Measurements from ENCODE around the gene PSAT1.

The PSAT1 gene

DNA sequence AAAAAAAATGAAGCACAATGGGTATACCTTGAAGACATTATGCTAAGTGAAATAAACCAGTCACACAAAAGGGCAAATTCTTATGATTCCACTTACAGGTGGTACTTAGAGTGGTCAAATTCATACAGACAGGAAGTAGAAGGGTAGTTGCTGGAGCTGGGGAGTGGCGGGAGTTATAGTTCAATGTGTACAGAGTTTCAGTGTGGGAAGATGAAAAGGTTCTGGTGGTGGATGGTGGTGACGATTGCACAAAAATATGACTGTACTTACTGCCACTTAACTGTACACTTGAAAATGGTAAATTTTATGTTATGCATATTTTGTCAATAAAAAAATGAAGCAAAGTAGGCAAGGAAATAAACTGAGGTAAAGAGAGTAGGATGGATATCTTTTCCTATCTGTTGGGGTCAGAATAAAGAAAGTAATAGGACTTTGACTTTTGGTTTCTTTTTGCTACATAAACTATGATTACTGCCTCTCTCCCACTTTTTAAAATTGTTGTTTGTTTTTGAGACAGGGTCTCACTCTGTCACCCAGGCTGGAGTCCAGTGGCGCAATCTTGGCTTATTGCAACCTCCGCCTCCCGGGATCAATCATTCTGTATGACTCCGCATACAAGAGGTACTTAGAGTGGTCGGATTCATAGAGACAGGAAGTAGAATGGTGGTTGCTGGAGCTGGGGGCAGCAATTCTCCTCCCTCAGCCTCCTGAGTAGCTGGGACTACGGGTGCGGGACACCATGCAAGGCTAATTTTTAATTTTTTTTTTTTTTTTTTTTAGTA is 4.0 kb upstream of the PSAT1 start:
- DNase-seq (ENCODE audit: low read depth in 2 of 2, low spot score in 1 of 2) = no peak

DNA sequence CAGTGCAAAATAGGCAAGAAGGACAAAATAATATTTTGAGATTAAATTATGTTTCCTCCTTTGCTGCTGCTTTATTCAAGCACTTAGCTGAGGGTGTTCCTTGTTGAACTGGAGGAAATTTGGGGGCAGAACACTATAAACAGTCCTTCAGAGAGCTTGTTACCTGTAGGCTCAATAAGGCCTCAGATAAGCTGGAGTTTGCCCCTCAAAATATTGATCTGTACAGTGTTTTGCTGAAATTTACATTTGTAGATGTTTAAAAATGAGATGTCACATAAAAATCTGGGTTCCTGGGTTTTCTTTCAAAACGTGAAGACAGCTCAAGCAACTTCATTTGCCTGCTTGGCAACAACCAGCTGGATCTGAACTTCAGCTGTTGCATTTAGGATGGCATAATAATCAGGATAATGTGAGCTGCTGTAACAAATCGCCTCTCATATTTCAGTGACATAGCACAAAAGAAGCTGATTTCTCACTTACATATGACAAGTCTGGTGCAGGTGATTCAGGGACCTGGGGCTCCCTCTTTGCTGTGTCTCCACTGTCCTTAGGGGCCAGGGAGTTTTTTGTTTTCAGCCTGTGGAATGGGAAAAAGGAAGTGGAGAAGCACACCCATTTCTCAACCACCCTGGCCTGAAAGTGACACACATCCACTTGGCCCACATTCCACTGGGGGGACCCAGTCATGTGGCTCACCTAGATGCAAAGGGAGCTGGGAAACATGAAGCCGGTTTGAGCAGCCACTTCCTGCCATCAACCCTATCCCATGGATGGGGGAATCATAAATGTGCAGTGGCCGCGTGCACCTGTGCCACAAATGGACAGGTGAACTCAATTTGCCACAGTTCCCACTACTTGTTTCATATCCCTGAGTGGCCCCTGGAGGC is 2.4 kb upstream of the PSAT1 start:
- no peak for DNase-seq (ENCODE audit: low read depth in 2 of 2, low spot score in 1 of 2)

GRCh38 chr9:78295177-78295575 is 1.7 kb upstream of the PSAT1 start:
- DNase-seq (ENCODE audit: low read depth in 2 of 2, low spot score in 1 of 2) = no peak

DNA sequence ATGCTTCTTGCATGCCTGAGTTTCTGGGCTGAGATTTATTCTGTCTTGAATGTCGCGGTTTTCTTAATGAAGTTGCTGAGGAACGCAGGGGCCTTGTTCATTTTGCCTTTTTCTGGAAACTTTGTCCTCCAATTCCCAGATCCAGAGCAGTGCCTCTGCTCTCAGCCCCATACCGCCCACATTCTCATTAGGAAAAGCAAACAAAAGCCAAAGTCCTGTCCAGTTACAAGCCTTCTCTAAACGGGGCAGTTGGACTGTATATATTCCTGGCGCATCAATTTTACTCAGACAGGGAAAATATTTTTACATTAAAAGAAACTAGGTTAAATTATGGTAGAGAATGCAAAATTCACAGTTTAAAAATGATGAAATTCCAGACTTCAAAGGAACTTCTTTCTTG is 1.2 kb upstream of the PSAT1 start:
- DNase-seq (ENCODE audit: low read depth in 2 of 2, low spot score in 1 of 2) = no peak

DNA sequence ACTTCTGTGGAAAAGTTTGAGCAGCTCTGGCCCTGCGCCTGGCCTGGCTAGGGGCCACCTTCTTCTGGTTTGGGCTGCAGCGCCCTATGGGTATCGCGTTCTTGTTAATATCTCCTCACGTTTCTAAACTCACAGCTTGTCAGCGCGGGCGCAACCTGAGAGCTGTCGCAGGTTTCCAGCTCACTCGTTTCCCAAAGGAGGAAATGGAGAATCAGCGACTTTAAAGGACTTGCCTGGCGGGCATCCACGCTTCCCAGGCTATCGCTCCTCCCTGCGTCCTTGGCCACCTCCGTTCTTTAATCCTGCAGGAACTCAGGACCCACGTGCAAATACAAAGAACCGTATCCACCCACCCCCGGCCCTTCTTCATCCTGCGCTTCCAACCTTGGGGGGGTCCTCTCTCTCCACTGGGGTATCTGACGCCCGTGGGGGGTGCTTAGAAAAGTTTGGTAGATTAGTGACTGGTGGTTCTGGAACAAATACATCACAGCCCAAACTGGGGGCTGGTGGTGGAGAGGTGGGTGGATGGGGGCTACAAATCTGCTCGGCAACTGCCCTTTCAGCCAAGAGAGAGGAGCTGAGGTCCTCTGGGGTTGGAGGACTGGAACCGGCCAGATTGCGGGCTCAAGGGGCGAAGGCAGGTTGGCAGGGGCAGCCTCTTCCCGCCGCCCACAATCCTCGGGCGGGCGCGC is 578 bp upstream of the PSAT1 start:
- DNase-seq (ENCODE audit: low read depth in 2 of 2, low spot score in 1 of 2) = no peak

- DNase-seq (ENCODE audit: low read depth in 2 of 2, low spot score in 1 of 2) = no peak
Measured at GRCh38 chr9:78297672-78297961, 692 bp downstream of the PSAT1 start.

- DNase-seq (ENCODE audit: low read depth in 2 of 2, low spot score in 1 of 2) = no peak
Measured at GRCh38 chr9:78298046-78298765, 1.3 kb downstream of the PSAT1 start.

- no peak for DNase-seq (ENCODE audit: low read depth in 2 of 2, low spot score in 1 of 2)
Measured at GRCh38 chr9:78300209-78300608, 3.3 kb downstream of the PSAT1 start.

DNA sequence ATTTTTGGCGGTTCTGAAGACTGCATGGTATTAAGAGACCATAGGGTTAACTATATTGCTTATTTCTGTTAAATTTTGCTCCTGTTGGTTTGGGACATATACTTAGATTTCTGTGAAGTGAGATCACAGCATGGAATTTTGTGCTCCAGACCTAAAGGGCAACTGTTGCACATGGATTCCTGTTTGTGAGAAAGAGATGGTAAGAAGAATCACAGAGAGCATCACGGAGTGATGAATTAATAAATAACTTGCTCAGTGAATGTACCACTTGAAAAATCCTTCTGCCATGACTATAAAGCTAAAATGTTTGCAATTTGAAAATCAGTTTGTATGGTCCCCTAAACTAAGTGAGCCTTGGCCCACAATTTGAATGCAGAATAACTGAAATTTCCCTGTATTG is 4.5 kb downstream of the PSAT1 start:
- no peak for DNase-seq (ENCODE audit: low read depth in 2 of 2, low spot score in 1 of 2)

DNA sequence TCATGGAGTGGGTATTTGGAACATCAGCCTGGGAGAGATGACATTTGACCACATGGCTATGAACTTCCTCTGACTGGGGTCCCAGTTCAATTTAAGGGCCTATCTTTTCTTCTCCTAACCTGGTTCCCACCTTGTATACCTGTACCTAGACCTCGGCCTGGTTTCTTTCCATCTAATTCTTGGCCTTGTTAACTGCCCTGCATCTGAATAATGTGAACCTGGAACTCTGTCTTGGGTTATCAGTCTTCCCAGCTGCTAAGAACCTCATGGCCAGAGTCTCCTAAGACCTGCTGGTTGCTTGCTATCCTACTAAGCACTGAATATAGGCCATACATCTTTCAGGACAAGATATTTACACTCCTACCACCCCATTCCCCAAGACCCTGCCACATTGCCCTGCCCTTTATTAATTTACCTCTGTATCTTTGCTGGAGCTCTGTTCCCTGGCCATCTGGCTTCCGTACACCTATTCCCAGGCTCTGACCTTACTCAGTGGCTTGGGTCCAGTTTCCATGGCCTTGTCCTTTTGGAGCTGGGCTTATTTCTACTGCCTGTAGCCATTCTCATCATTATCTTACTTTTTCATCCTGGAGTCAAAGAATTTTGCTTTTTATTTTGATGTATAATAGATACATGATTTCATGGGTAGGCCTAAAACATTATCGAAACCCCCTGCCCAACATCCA is 6.6 kb downstream of the PSAT1 start:
- no peak for DNase-seq (ENCODE audit: low read depth in 2 of 2, low spot score in 1 of 2)

DNA sequence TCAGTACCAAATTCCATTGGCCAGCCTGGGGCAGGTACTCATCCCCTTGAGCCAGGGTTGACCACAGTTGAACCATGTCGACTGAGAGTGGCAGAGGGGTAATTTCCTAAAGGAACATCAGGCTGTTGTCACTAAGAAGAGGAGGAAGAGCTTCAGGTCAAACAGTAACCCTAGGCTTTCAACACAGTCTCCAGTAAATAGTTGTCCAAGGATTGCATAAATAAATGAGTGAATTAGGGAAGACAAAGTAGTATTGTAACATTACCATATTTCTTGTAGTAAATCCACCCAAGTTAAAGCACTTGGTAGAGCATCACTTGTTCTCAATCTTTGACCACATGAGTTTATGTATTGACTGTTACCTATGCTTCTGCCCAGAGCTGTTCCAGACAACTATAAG is 7.4 kb downstream of the PSAT1 start:
- DNase-seq (ENCODE audit: low read depth in 2 of 2, low spot score in 1 of 2) = no peak

DNA sequence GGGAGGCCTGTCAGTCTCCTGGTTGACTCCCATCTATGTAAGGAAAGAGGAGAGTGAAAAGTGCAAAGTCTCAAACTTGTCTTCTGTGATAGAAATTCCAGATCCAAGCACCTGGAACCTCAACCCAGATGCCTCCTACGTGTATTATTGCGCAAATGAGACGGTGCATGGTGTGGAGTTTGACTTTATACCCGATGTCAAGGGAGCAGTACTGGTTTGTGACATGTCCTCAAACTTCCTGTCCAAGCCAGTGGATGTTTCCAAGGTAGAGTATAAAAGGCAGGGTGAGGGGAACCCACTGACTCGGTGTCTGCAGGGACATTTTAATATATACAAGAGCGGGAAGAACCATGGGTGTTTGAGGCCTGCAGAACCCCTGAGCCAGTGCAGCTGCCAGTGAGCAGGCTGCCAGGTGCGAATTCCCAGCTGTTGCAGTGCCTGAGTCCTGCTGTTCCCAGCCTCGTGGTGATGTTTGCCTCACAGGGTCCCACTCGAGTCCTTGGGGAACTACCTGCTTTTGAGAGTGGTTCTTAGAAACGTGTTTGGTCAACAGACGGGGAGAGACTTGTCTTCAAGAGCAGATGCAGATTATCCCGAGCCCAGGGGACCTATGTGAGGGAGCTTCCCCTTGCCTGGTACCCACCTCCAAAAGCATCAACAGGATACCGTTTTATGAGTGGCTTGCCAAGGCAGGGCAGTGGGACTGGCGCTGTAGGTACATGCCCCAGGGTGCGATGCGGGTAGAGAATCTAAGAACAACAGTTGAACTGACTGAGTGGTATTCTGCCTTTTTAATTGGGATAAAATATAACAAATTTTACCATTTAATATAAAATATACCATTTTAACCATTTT is 9.5 kb downstream of the PSAT1 start:
- no peak for DNase-seq (ENCODE audit: low read depth in 2 of 2, low spot score in 1 of 2)

GRCh38 chr9:78307360-78307759 is 10.4 kb downstream of the PSAT1 start:
- DNase-seq (ENCODE audit: low read depth in 2 of 2, low spot score in 1 of 2) = no peak

DNA sequence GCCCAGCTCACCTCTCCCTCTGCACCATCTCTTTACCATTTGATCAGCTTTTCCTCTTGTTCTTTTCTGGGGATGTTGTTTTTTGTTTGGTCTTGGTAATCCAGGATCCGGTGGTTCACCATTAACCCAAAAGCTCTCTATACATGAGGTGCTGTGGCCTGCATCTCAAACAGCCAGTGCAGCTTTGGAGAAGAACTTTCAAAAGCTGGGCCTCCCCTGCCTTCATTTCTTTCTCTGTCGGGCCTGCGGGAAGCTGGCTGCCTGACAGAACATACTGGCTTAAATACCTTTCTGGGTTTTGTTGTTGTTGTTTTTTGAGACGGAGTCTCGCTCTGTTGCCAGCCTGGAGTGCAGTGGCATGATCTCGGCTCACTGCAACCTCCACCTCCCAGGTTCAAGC is 12.1 kb downstream of the PSAT1 start:
- DNase-seq (ENCODE audit: low read depth in 2 of 2, low spot score in 1 of 2) = no peak

- DNase-seq (ENCODE audit: low read depth in 2 of 2, low spot score in 1 of 2) = no peak
Measured at GRCh38 chr9:78311075-78311474, 14.2 kb downstream of the PSAT1 start.

DNA sequence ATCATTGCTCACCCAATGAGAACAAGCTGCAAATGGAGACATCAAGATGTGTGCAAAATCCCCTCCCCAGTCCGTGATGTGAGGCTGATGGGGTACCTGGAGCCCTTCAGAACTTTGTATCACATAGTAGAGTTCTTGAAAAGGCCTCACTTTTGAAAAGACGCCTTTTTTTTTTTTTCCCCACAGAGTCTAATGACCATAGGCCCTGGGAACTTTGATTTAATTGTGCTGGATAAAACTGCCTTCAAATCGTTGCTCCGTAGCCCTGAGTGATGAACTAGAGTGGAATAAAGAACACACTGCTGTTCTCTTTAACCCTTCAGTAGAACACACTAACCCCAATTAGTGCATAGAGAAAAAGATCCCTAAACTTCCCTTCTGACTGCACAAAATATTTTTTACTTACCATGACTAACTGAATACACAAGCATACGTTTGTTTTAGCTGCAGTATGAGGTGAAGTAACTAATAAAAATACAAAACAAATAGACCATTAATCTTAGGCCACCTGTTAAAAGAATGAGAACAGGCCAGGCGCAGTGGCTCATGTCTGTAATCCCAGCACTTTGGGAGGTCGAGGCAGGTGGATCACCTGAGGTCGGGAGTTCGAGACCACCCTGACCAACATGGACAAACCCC is 15.1 kb downstream of the PSAT1 start:
- no peak for DNase-seq (ENCODE audit: low read depth in 2 of 2, low spot score in 1 of 2)

DNA sequence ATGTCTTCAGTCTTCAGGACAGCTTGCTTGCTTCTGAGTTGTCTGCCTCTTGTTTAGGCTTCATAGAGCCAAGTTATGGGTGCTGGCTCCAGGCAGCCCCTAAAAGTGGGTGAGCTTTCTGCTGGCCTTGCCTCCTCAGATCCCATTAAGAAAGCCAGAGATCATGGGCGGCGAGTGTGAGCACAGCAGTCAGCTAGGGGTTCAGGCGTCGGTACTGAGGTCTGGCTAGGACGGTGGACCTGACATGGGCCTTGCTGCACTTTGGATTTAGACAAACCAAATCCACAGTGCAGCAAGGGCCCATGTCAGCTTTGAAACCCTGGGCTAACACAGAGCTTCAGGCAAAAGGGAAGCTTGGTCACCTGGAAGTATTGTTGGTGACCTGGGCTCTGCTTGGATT is 17.6 kb downstream of the PSAT1 start:
- no peak for DNase-seq (ENCODE audit: low read depth in 2 of 2, low spot score in 1 of 2)

DNA sequence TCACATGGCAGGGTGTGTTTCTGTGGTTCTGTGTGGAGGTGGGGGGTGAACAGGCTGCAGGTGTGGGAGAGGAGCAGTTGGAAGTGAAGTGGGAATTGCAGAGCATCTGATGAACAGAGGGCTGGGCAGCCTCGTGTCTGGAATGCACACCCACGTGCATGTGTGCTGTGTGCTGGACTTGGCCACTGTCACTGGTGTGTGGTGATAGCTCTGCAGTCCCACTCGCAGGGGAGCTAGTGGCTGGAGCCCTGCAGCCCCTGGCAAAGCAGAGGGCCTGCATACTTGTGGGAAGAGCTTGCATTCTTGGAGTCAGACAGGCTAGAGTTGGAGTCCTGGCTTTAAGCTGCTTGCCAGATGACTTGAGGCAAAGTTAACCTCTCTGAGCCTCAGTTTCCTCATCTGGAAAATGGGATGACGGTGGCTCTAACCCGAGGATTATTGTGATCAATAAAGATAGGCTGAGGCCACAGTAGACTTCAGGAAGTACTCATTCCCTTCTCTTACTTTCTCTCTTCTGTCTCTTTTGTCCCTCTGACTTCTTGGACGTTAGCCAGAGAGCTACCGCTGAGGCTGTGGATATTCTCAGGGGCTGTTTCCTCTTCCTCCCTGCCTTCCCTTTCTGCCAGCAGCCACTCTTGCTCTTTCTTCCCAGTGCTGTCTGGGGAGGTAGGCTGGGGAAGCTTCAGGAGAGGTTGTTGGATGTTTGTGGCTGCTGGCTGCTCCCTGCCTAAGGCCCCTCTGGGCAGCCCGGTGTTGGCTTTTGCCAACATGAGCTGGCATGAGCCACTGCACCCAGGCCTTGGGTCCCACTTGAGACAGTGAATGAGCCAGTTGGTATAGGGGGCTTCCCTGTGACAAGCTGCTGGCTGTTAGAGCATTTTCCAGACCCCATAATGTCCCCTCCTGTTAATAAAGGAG is 18.3 kb downstream of the PSAT1 start:
- DNase-seq (ENCODE audit: low read depth in 2 of 2, low spot score in 1 of 2) = no peak

Data from stimulated activated CD8-positive, alpha-beta memory T cell treated with anti-CD3 and anti-CD28 coated beads, Interleukin-4, amount 100 ng/mL, for 1 hour (primary cell).